ENCODE results near the gene HSF4.

The HSF4 gene

DNA sequence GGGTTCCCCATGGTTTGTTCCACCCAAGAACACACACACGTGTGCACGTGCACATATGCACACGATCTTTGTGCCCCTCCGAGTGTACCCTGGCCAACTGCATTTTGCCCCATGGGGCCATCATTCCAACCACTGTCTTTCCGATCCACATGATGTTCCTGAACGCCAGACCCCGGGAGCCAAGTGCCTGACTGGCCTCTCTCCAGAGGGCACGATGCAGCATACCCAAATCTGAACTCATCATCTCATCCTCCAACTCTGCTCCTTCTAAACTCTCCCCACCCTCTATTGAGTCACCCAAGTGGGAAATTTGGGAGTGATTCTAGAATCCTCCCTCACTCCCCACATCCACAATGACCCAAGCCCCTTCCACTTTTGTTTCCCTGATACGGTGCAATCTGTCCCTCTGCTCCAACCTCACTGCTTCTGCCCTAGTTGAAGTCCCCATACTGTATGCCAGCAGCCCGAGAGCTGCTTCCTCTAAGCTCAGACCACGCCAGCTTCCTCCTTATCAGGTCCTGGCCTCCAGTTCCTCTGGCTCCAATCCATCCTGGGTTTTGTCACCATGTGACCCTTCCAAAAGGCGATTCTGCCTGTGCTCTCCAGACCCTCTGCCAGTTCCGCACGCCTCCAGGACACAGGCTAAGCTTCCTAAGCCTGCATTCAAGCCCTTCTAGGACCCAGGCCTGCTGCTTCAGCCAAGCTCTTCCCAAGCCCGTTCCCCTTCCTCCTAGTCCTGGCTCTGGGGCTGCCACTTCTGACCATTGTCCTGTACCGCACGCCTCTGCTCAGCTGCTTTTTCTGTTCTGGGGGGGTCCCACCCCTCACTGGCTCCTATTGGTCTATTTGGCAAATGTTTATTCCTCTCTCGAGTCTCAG lies 52.3 kb downstream of the HSF4 start:
- TF ChIP-seq CTCF (IDR thresholded peaks at IDR 0.05; ENCODE audit: insufficient read depth, missing control alignments), result no peak
- FAIRE-seq, result no peak
- no peak for DNase-seq (ENCODE audit: insufficient read length, low spot score)

Measured in D721Med (cell line).